ENCODE results near the gene SERPINB1.

Gene SERPINB1

GRCh38 chr6:2839195-2839981 lies 2.3 kb downstream of the SERPINB1 start (continued):
- TF ChIP-seq ZNF600 (tag by site-specific recombination; IDR thresholded peaks at IDR 0.05) (peak; percentile 61), PRDM2 (tag by site-specific recombination; IDR thresholded peaks at IDR 0.05; ENCODE audit: borderline replicate concordance) (no peak), ZNF24 (tag by site-specific recombination; IDR thresholded peaks at IDR 0.05) (no peak), MZF1 (tag by site-specific recombination; IDR thresholded peaks at IDR 0.05; ENCODE audit: borderline replicate concordance) (peak; percentile 70; the same call in 1 of the 2 replicates), ZNF707 (tag by site-specific recombination; IDR thresholded peaks at IDR 0.05) (no peak), PRDM6 (tag by site-specific recombination; IDR thresholded peaks at IDR 0.05) (peak; percentile 93), KLF16 (tag by site-specific recombination; IDR thresholded peaks at IDR 0.05) (no peak), ZNF596 (tag by site-specific recombination; IDR thresholded peaks at IDR 0.05) (0 out of 2 replicates have a peak, but pooled peaks have one; percentile 25), GLI2 (tag by site-specific recombination; IDR thresholded peaks at IDR 0.05; ENCODE audit: borderline replicate concordance, low read depth) (no peak), YY1 (tag by site-specific recombination; IDR thresholded peaks at IDR 0.05) (no peak), ZBTB7A (tag by site-specific recombination; IDR thresholded peaks at IDR 0.05; ENCODE audit: low read depth) (no peak), ZNF658 (tag by site-specific recombination; IDR thresholded peaks at IDR 0.05) (no peak), ZNF18 (tag by site-specific recombination; IDR thresholded peaks at IDR 0.05) (0 out of 2 replicates have a peak, but pooled peaks have one; percentile 12), INSM2 (tag by site-specific recombination; IDR thresholded peaks at IDR 0.05) (no peak), ZFP3 (tag by site-specific recombination; IDR thresholded peaks at IDR 0.05; ENCODE audit: low read depth) (no peak), ZNF324 (tag by site-specific recombination; IDR thresholded peaks at IDR 0.05) (no peak), OSR2 (tag by site-specific recombination; IDR thresholded peaks at IDR 0.05) (peak; percentile 75), ELK4 (IDR thresholded peaks at IDR 0.05; ENCODE audit: borderline replicate concordance, low read depth, low read length) (no peak), KLF10 (tag by site-specific recombination; IDR thresholded peaks at IDR 0.05) (peak; percentile 55; the same call in 1 of the 2 replicates), TRIM28 (IDR thresholded peaks at IDR 0.05; ENCODE audit: borderline replicate concordance, low read length) (0 out of 2 replicates have a peak, but pooled peaks have one; percentile 17), ZSCAN30 (tag by site-specific recombination; IDR thresholded peaks at IDR 0.05) (peak; percentile 68; the same call in 1 of the 2 replicates), FEZF1 (tag by site-specific recombination; IDR thresholded peaks at IDR 0.05) (peak; percentile 56), HIC1 (tag by site-specific recombination; IDR thresholded peaks at IDR 0.05) (no peak), ZNF214 (tag by site-specific recombination; IDR thresholded peaks at IDR 0.05; ENCODE audit: borderline replicate concordance) (no peak), KLF7 (tag by site-specific recombination; IDR thresholded peaks at IDR 0.05; ENCODE audit: borderline replicate concordance) (no peak)
